Retina (tissue), 1 donor: ENCODE measurements around the gene LINGO3.
"Not testable (repeated sequence)": the region's sequence is repeated elsewhere in the genome, so short reads cannot be mapped to it uniquely, and the experiment has no call there.

ENCODE experiments used
- DNase-seq: peaks from one replicate; pipeline ENCODE4 v3.0.0-alpha.2; 2016

LINGO3 gene

GRCh38 chr19:2303211-2303798 lies 4.6 kb downstream of the LINGO3 start:
- DNase-seq, result no peak

GRCh38 chr19:2302319-2303210 lies 5.4 kb downstream of the LINGO3 start:
- DNase-seq, result peak; percentile 93

- DNase-seq, result no peak
These were observed 7.4 kb downstream of the LINGO3 start for GRCh38 chr19:2300533-2300932.

- no peak for DNase-seq
These were observed 11.8 kb downstream of the LINGO3 start for GRCh38 chr19:2296141-2296540.

- DNase-seq, result peak; percentile 75
These were observed 13.1 kb downstream of the LINGO3 start for GRCh38 chr19:2294687-2295335.

GRCh38 chr19:2291185-2291751 lies 16.7 kb downstream of the LINGO3 start:
- peak; percentile 88 for DNase-seq

GRCh38 chr19:2290441-2291184 lies 17.3 kb downstream of the LINGO3 start:
- DNase-seq, result peak; percentile 66

GRCh38 chr19:2289714-2290435 lies 18.1 kb downstream of the LINGO3 start:
- DNase-seq, result no peak

GRCh38 chr19:2288818-2289713 lies 18.9 kb downstream of the LINGO3 start:
- DNase-seq, result no peak

GRCh38 chr19:2288338-2288817 lies 19.6 kb downstream of the LINGO3 start:
- no peak for DNase-seq

- no peak for DNase-seq
These were observed 20.2 kb downstream of the LINGO3 start for GRCh38 chr19:2287585-2288337.

- no peak for DNase-seq
These were observed 21.4 kb downstream of the LINGO3 start for GRCh38 chr19:2286402-2287140.

- no peak for DNase-seq
These were observed 24.0 kb downstream of the LINGO3 start for GRCh38 chr19:2283835-2284507.

- no peak for DNase-seq
These were observed 25.1 kb downstream of the LINGO3 start for GRCh38 chr19:2282862-2283237.

GRCh38 chr19:2282062-2282861 lies 25.7 kb downstream of the LINGO3 start, which contains the start of gene PEAK3:
PEAK3 (minus strand) TSS chr19:2282175; CDS start chr19:2280931, 1,244 bp downstream.
- peak; percentile 47 for DNase-seq

- not testable (repeated sequence) for DNase-seq
These were observed 26.5 kb downstream of the LINGO3 start for GRCh38 chr19:2281265-2282061.
